ENCODE results near the gene ERBB4. TPM values are rescaled to one million over a fixed set of nuclear protein-coding genes. Genes with fewer than 3 reads are reported as not detected.

The ERBB4 gene
- total RNA-seq, 2 experiments from 2014 or later, result not detected

- Mint-ChIP-seq H3K4me1 (ENCODE audit: low read depth) (no peaks in the 10 kb centered on the region), H3K4me3 (no peak overlapping the region), H3K27ac (no peak overlapping the region), H3K36me3 (ENCODE audit: low read depth) (no peaks in the 10 kb centered on the region), H3K27me3 (no peaks in the 10 kb centered on the region), H3K9me3 (peaks cover 2% of the 10 kb centered on the region)
- Histone ChIP-seq H3K27ac (ENCODE audit: low read depth in 1 of 2, low read length in 2 of 2) (no peak overlapping the region), H3K27me3 (ENCODE audit: control insufficient read depth in 1 of 2, insufficient read depth in 2 of 2, low read length in 2 of 2) (no peaks in the 10 kb centered on the region), H3K36me3 (ENCODE audit: insufficient read depth, low read length) (no peaks in the 10 kb centered on the region), H3K9me3 (ENCODE audit: control insufficient read depth in 1 of 2, insufficient read depth in 1 of 2, low read length in 2 of 2) (peaks cover 0 to 4% of the 10 kb centered on the region in 2 experiments), H3K4me3 (ENCODE audit: low read length) (no peak overlapping the region), H3K4me1 (ENCODE audit: insufficient read depth, low read length) (no peaks in the 10 kb centered on the region)
- intact Hi-C loops (cut with DNase I, micrococcal nuclease), result no loop called here
- ATAC-seq (ENCODE audit: poor library complexity) (no peak), DNase-seq (no peak)
- ChIA-PET CTCF (no interaction called here), POLR2A (no interaction called here)
- TF ChIP-seq CTCF (IDR thresholded peaks at IDR 0.05), result no peak
Measured at GRCh38 chr2:212327171-212327809, 211.3 kb downstream of the ERBB4 start.

GRCh38 chr2:212318636-212319035, 220.0 kb downstream of the ERBB4 start:
- no peak overlapping the region for H3K27ac ChIP-seq (ENCODE audit: low read depth in 1 of 2, low read length in 2 of 2)
- Mint-ChIP-seq H3K36me3 (ENCODE audit: low read depth) (no peaks in the 10 kb centered on the region), H3K4me3 (no peak overlapping the region), H3K9me3 (no peaks in the 10 kb centered on the region), H3K27ac (no peak overlapping the region), H3K4me1 (ENCODE audit: low read depth) (no peaks in the 10 kb centered on the region), H3K27me3 (no peaks in the 10 kb centered on the region)
- H3K36me3 ChIP-seq (ENCODE audit: insufficient read depth, low read length), result no peaks in the 10 kb centered on the region
- POLR2A ChIA-PET, result no interaction called here
- CTCF ChIA-PET, result no interaction called here
- no peak overlapping the region for H3K4me3 ChIP-seq (ENCODE audit: low read length)
- ATAC-seq (ENCODE audit: poor library complexity) (no peak), DNase-seq (no peak)
- intact Hi-C loops (cut with DNase I, micrococcal nuclease), result no loop called here
- H3K27me3 ChIP-seq (ENCODE audit: control insufficient read depth in 1 of 2, insufficient read depth in 2 of 2, low read length in 2 of 2), result no peaks in the 10 kb centered on the region
- no peaks in the 10 kb centered on the region for H3K4me1 ChIP-seq (ENCODE audit: insufficient read depth, low read length)
- no peaks in the 10 kb centered on the region for H3K9me3 ChIP-seq (ENCODE audit: control insufficient read depth in 1 of 2, insufficient read depth in 1 of 2, low read length in 2 of 2)
- no peak for TF ChIP-seq CTCF (IDR thresholded peaks at IDR 0.05)

GRCh38 chr2:212314680-212315079, 223.9 kb downstream of the ERBB4 start:
- no peak overlapping the region for H3K4me3 ChIP-seq (ENCODE audit: low read length)
- DNase-seq, result no peak
- ATAC-seq (ENCODE audit: poor library complexity), result no peak
- H3K4me1 ChIP-seq (ENCODE audit: insufficient read depth, low read length), result no peaks in the 10 kb centered on the region
- H3K4me1 Mint-ChIP-seq (ENCODE audit: low read depth), result no peaks in the 10 kb centered on the region
- no peaks in the 10 kb centered on the region for H3K36me3 ChIP-seq (ENCODE audit: insufficient read depth, low read length)
- no peak overlapping the region for H3K27ac Mint-ChIP-seq
- ChIA-PET POLR2A (no interaction called here), CTCF (no interaction called here)
- H3K27ac ChIP-seq (ENCODE audit: low read depth in 1 of 2, low read length in 2 of 2), result no peak overlapping the region
- H3K9me3 Mint-ChIP-seq, result no peaks in the 10 kb centered on the region
- no peaks in the 10 kb centered on the region for H3K9me3 ChIP-seq (ENCODE audit: control insufficient read depth in 1 of 2, insufficient read depth in 1 of 2, low read length in 2 of 2)
- TF ChIP-seq CTCF (IDR thresholded peaks at IDR 0.05), result no peak
- intact Hi-C loops (cut with DNase I, micrococcal nuclease), result no loop called here
- H3K27me3 Mint-ChIP-seq, result no peaks in the 10 kb centered on the region
- H3K27me3 ChIP-seq (ENCODE audit: control insufficient read depth in 1 of 2, insufficient read depth in 2 of 2, low read length in 2 of 2), result no peaks in the 10 kb centered on the region
- H3K4me3 Mint-ChIP-seq, result no peak overlapping the region
- no peaks in the 10 kb centered on the region for H3K36me3 Mint-ChIP-seq (ENCODE audit: low read depth)

All from CD4-positive, alpha-beta T cell (primary cell).